A549 (cell line): ENCODE data around the gene ZNF664. TPM values are rescaled to one million over a fixed set of nuclear protein-coding genes. Genes with fewer than 3 reads are reported as not detected.

Source experiments
- CBX2 ChIP-seq: fragments of 200-600 bp; sonication (generic); IDR thresholded peaks from 2 replicates; pipeline ENCODE4 v1.6.1; 2016; ENCODE audit warnings: low read depth, mild to moderate bottlenecking, borderline replicate concordance
- CHD2 ChIP-seq: fragments of 150-350 bp; IDR thresholded peaks from 2 replicates; pipeline ENCODE4 v1.6.1; 2014; ENCODE audit warnings: low read length; ENCODE audit not compliant: partially characterized antibody
- CHD4 ChIP-seq: fragments of 200-600 bp; sonication (generic); IDR thresholded peaks from 2 replicates; pipeline ENCODE4 v1.6.1; 2016; ENCODE audit warnings: antibody characterized with exemption, mild to moderate bottlenecking, borderline replicate concordance
- EHF ChIP-seq: fragments of 250-450 bp; sonication (Bioruptor Pico); IDR thresholded peaks from 2 replicates; pipeline ENCODE4 v1.5.0; 2020; ENCODE audit warnings: mild to moderate bottlenecking
- EP300 ChIP-seq, 2 experiments: fragments of >200 bp; sonication (Bioruptor Twin); formaldehyde crosslinking; IDR thresholded peaks; 2 replicates in 1 of 2; 3 replicates in 1 of 2; pipeline ENCODE4 v1.6.1; 2016 to 2017
- ESRRA ChIP-seq: fragments of 150-350 bp; IDR thresholded peaks from 2 replicates; pipeline ENCODE4 v1.6.1; 2014; ENCODE audit warnings: mild to moderate bottlenecking, low read length, borderline replicate concordance
- FOSB ChIP-seq: fragments of 250-450 bp; sonication (Bioruptor Pico); IDR thresholded peaks from 2 replicates; pipeline ENCODE4 v1.5.0; 2020; ENCODE audit warnings: mild to moderate bottlenecking, moderate library complexity
- FOSL2 ChIP-seq, 2 experiments: fragments of 450-650 bp in 1 of 2; fragments of >200 bp in 1 of 2; sonication (Bioruptor Twin) in 1 of 2; formaldehyde crosslinking; IDR thresholded peaks; 2 replicates each; pipeline versions ENCODE4 v1.5.0 to v1.6.1; 2016 to 2020; ENCODE audit warnings: mild to moderate bottlenecking in 1 of 2, moderate library complexity in 1 of 2
- JUNB ChIP-seq: fragments of >200 bp; sonication (Bioruptor Twin); formaldehyde crosslinking; IDR thresholded peaks from 2 replicates; pipeline ENCODE4 v1.6.1; 2016
- KDM5A ChIP-seq: fragments of 200-600 bp; sonication (generic); IDR thresholded peaks from 2 replicates; pipeline ENCODE4 v1.6.1; 2016; ENCODE audit warnings: antibody characterized with exemption, mild to moderate bottlenecking
- MAZ ChIP-seq: fragments of 150-350 bp; IDR thresholded peaks from 2 replicates; pipeline ENCODE4 v1.6.1; 2014; ENCODE audit warnings: antibody characterized with exemption, low read depth, low read length, borderline replicate concordance
- POLR2AphosphoS2 ChIP-seq: conservative IDR thresholded peaks from 2 replicates; pipeline ENCODE4 v1.6.1; 2012; ENCODE audit warnings: low read length, improper control_type of control experiment, inconsistent platforms
- RAD21 ChIP-seq, 2 experiments: fragments of >200 bp in 1 of 2; sonication (Bioruptor Twin) in 1 of 2; formaldehyde crosslinking in 1 of 2; IDR thresholded peaks in 1 of 2; conservative IDR thresholded peaks in 1 of 2; 2 replicates in 1 of 2; 3 replicates in 1 of 2; pipeline ENCODE4 v1.6.1; 2012 to 2018; ENCODE audit warnings: inconsistent platforms in 1 of 2
- RARB ChIP-seq: fragments of 250-450 bp; sonication (Bioruptor Pico); IDR thresholded peaks from 2 replicates; pipeline ENCODE4 v1.8.0; 2021; ENCODE audit warnings: mild to moderate bottlenecking, moderate library complexity
- RFX5 ChIP-seq: fragments of 450-650 bp; IDR thresholded peaks from 2 replicates; pipeline ENCODE4 v1.7.1; 2014; ENCODE audit warnings: antibody characterized with exemption, mild to moderate bottlenecking, moderate library complexity
- RNF2 ChIP-seq: fragments of 200-600 bp; sonication (generic); IDR thresholded peaks from 2 replicates; pipeline ENCODE4 v1.6.1; 2016; ENCODE audit warnings: low read depth, mild to moderate bottlenecking, antibody characterized with exemption, moderate library complexity, borderline replicate concordance
- SMC3 ChIP-seq: fragments of >200 bp; sonication (Bioruptor Twin); formaldehyde crosslinking; IDR thresholded peaks from 3 replicates; pipeline ENCODE4 v1.6.1; 2018; ENCODE audit warnings: inconsistent platforms
- ZC3H11A ChIP-seq: fragments of 450-650 bp; IDR thresholded peaks from 2 replicates; pipeline ENCODE4 v1.6.1; 2014; ENCODE audit warnings: antibody characterized with exemption, mild to moderate bottlenecking
- ZFP36 ChIP-seq: fragments of 450-650 bp; IDR thresholded peaks from 2 replicates; pipeline ENCODE4 v1.6.1; 2014; ENCODE audit warnings: borderline replicate concordance; ENCODE audit not compliant: partially characterized antibody
- ZNF302 ChIP-seq: fragments of 250-450 bp; sonication (Bioruptor Pico); IDR thresholded peaks from 2 replicates; pipeline ENCODE4 v1.9.0; 2021; ENCODE audit warnings: inconsistent platforms, mild to moderate bottlenecking, moderate library complexity
- ZSCAN20 ChIP-seq: fragments of 250-450 bp; sonication (Bioruptor Pico); IDR thresholded peaks from 2 replicates; pipeline ENCODE4 v1.8.0; 2022; ENCODE audit warnings: mild to moderate bottlenecking, moderate library complexity
- polyA plus RNA-seq, 4 experiments: library from polyadenylated mRNA; depleted of rRNA in 3 of 4; stranded (reverse); fragments of >200 nt; fragmentation: RNase III in 1 of 4; extraction: RNeasy Plus Mini Kit Qiagen cat#74134 plus additional on column Dnase treatment in 1 of 4; gene quantifications; 2 replicates in 3 of 4; 3 replicates in 1 of 4; pipeline ENCODE4 v1.2.3, GENCODE V29; 2011 to 2017
- TF ChIP-seq, protein P1 (sequence below): fragments of 250-450 bp; sonication (Bioruptor Pico); IDR thresholded peaks from 2 replicates; pipeline ENCODE4 v1.5.0; 2021; ENCODE audit warnings: mild to moderate bottlenecking, moderate library complexity, borderline replicate concordance
- TF ChIP-seq, protein P2 (sequence below): fragments of 150-350 bp; IDR thresholded peaks from 2 replicates; pipeline ENCODE4 v1.6.1; 2014; ENCODE audit warnings: low read depth, mild to moderate bottlenecking, low read length
- TF ChIP-seq, protein P3 (sequence below): fragments of >200 bp; sonication (Bioruptor Twin); formaldehyde crosslinking; IDR thresholded peaks from 3 replicates; pipeline ENCODE4 v1.5.1; 2016

ZNF664 gene
- polyA plus RNA-seq, 2 of the 4 experiments (the other 2 are of a cell fraction), result 88.3 to 112 TPM

DNA sequence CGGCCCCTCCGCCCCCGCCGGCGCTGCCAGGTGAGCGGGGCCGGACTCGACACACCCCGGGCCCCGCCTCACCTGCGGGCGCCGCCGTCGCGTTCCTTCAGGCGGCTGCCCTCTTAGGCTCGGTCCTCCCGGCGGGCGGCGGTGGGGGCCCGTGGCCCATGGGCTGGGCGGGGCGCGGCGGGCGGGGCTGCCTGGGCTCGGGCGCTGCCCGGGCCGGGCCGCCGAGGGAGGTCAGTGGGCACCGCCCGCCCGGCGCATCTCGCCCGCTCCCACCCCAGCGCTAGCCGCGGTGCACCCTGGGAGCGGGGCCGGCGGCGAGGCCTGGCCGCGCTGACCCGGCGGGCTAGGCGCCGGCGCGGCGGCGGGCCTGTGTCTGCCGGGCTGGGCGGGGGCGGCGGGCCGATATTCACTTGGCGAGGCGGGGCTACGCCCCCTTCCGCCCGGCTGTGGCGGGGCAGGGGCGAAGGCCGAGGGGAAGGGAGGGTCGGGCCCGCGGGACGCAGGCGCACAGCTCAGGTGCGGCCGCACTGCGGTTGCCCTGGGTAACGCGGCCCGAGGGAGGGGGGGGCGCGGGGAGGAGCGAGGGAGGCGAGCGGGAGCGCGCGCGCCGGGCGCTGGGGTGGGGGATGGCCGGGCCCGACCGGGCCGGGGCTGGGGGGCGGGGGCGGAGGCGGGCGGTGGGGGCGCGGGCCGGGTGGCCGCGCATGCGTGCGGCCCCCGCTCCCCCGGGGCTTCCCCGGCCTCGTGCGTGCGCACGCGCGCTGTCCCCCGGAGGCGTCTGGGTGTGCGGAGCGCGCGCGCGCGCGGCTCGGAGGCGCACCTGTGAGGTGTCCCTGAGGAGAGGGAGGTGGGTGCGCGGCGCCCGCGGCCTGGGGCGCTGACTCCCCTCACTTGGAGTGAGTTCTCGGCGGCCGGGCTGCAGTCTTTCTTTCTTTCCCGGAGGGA is at the start of gene ZNF664, which contains the start of gene CCDC92 (continued):
- no peak for TF ChIP-seq ZNF302 (CRISPR knock-in tag)
- no peak for TF ChIP-seq POLR2AphosphoS2
- TF ChIP-seq ZC3H11A, result no peak
- TF ChIP-seq, protein P1, sequence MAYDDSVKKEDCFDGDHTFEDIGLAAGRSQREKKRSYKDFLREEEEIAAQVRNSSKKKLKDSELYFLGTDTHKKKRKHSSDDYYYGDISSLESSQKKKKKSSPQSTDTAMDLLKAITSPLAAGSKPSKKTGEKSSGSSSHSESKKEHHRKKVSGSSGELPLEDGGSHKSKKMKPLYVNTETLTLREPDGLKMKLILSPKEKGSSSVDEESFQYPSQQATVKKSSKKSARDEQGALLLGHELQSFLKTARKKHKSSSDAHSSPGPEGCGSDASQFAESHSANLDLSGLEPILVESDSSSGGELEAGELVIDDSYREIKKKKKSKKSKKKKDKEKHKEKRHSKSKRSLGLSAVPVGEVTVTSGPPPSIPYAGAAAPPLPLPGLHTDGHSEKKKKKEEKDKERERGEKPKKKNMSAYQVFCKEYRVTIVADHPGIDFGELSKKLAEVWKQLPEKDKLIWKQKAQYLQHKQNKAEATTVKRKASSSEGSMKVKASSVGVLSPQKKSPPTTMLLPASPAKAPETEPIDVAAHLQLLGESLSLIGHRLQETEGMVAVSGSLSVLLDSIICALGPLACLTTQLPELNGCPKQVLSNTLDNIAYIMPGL, result no peak
- TF ChIP-seq RARB, result no peak
- TF ChIP-seq ZFP36, result no peak
- no peak for TF ChIP-seq CHD4
- TF ChIP-seq CBX2, result no peak
- TF ChIP-seq ZSCAN20 (CRISPR knock-in tag), result no peak
- peak in 1 of 2 experiments; percentile 7; a peak in 1 of 5 replicates for TF ChIP-seq RAD21 (conservative IDR thresholded peaks at IDR 0.05 in 1 of 2, IDR thresholded peaks at IDR 0.05 in 1 of 2)
- TF ChIP-seq CHD2, result no peak
- no peak for TF ChIP-seq JUNB
- TF ChIP-seq RFX5, result no peak
- TF ChIP-seq FOSB, result no peak
- no peak for TF ChIP-seq FOSL2 (IDR thresholded peaks at IDR 0.05)
- TF ChIP-seq FOSL2 (CRISPR knock-in tag; IDR thresholded peaks at IDR 0.05), result no peak
- no peak for TF ChIP-seq ESRRA
- TF ChIP-seq RNF2, result no peak
- no peak for TF ChIP-seq SMC3
- no peak for TF ChIP-seq EHF (CRISPR knock-in tag)
- TF ChIP-seq EP300 (IDR thresholded peaks at IDR 0.05), result no peak
- peak; percentile 57; the same call in 1 of the 2 replicates for TF ChIP-seq MAZ
- TF ChIP-seq KDM5A, result no peak
- TF ChIP-seq, protein P2, sequence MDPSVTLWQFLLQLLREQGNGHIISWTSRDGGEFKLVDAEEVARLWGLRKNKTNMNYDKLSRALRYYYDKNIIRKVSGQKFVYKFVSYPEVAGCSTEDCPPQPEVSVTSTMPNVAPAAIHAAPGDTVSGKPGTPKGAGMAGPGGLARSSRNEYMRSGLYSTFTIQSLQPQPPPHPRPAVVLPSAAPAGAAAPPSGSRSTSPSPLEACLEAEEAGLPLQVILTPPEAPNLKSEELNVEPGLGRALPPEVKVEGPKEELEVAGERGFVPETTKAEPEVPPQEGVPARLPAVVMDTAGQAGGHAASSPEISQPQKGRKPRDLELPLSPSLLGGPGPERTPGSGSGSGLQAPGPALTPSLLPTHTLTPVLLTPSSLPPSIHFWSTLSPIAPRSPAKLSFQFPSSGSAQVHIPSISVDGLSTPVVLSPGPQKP, result no peak
- TF ChIP-seq, protein P3, sequence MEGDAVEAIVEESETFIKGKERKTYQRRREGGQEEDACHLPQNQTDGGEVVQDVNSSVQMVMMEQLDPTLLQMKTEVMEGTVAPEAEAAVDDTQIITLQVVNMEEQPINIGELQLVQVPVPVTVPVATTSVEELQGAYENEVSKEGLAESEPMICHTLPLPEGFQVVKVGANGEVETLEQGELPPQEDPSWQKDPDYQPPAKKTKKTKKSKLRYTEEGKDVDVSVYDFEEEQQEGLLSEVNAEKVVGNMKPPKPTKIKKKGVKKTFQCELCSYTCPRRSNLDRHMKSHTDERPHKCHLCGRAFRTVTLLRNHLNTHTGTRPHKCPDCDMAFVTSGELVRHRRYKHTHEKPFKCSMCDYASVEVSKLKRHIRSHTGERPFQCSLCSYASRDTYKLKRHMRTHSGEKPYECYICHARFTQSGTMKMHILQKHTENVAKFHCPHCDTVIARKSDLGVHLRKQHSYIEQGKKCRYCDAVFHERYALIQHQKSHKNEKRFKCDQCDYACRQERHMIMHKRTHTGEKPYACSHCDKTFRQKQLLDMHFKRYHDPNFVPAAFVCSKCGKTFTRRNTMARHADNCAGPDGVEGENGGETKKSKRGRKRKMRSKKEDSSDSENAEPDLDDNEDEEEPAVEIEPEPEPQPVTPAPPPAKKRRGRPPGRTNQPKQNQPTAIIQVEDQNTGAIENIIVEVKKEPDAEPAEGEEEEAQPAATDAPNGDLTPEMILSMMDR, result peak; percentile 20; the same call in 2 of the 3 replicates
